Heart left ventricle (tissue), 13 donors: ENCODE data around the gene CS.
"Not testable (repeated sequence)": the region's sequence is repeated elsewhere in the genome, so short reads cannot be mapped to it uniquely, and the experiment has no call there.

Source experiments
- POLR2A ChIP-seq, 2 donors: fragments of 450-650 bp; IDR thresholded peaks; one replicate each; pipeline ENCODE4 v1.6.1; 2017; ENCODE audit warnings: antibody characterized with exemption in 2 of 2, mild to moderate bottlenecking in 2 of 2, moderate library complexity in 2 of 2
- TF ChIP-seq, protein P1 (sequence below), 12 donors: fragments of 200-600 bp; sonication (generic) in 4 of 12; IDR thresholded peaks; one replicate each; pipeline versions ENCODE4 v1.5.0 to v1.8.0; 2018 to 2022; ENCODE audit warnings: antibody characterized with exemption in 12 of 12, mild to moderate bottlenecking in 5 of 12
- donor health status: ischemic (EF 13 %, LVEDD 7.1; RV severe dilation, severe dysfunction).
- donor health status: DM: no; HTN: yes; CAD: no.
- donor health status: DM: no; HTN: no; CAD: no.
- donor health status: ischemic (EF 25% LVEDD 6.9; RV normal size, moderate dysfunction).
- donor health status: ischemic (EF 25% LVEDD 5.7; RV mildly dilated, moderate dysfunction).
- donor health status: ischemic (EF 35%, LVEDD 5.7; RV mildly dilated, moderate dysfunction).
- donor health status: nonischemic (EF 11% LVEDD 7.7; RV severe dilation, severe dysfunction).
- donor health status: DM: yes; HTN: yes; CAD: no.
- donor health status: PGD.
- donor health status: ischemic (EF 29% LVEDD 5.4; RV normal size, mild dysfunction).
- donor health status: nonischemic (EF 23%, LVEDD 6.1; RV moderate dilation, normal function).

DNA sequence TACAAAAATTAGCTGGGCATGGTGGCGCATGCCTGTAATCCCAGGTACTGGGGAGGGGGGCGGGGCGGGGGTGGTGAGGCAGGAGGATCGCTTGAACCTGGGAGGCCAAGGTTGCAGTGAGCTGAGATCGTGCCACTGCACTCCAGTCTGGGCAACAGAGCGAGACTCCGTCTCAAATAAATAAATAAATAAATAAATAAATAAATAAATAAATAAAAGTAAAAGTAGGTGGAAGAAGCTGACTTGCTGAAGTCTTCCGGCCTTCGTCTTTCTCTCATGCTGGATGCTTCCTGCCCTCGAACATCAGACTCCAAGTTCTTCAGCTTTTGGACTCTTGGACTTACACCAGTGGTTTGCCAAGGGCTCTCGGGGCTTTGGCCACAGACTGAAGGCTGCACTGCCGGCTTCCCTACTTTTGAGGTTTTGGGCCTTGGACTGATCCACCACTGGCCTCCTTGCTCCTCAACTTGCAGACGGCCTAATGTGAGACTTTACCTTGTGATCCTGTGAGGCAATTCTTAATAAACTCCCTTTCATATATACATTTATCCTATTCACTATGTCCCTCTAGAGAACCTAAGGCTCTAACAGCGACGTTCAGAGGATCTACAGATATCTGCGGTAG is 34.0 kb downstream of the CS start:
- TF ChIP-seq POLR2A (IDR thresholded peaks at IDR 0.05): not testable (repeated sequence)
- TF ChIP-seq, protein P1, sequence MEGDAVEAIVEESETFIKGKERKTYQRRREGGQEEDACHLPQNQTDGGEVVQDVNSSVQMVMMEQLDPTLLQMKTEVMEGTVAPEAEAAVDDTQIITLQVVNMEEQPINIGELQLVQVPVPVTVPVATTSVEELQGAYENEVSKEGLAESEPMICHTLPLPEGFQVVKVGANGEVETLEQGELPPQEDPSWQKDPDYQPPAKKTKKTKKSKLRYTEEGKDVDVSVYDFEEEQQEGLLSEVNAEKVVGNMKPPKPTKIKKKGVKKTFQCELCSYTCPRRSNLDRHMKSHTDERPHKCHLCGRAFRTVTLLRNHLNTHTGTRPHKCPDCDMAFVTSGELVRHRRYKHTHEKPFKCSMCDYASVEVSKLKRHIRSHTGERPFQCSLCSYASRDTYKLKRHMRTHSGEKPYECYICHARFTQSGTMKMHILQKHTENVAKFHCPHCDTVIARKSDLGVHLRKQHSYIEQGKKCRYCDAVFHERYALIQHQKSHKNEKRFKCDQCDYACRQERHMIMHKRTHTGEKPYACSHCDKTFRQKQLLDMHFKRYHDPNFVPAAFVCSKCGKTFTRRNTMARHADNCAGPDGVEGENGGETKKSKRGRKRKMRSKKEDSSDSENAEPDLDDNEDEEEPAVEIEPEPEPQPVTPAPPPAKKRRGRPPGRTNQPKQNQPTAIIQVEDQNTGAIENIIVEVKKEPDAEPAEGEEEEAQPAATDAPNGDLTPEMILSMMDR (IDR thresholded peaks at IDR 0.05): not testable (repeated sequence)
